ENCODE measurements around the gene PNPLA8.

- no peak for TF ChIP-seq CTCF (conservative IDR thresholded peaks at IDR 0.05; ENCODE audit: low read depth, low read length)
- no peak for TF ChIP-seq EZH2 (IDR thresholded peaks at IDR 0.05; ENCODE audit: low read length, unreplicated experiment)
Observed at GRCh38 chr7:108423089-108423989, 102.6 kb downstream of the PNPLA8 start.
